ENCODE data around the gene NCOA1.
A peak's percentile ranks its signal among the peaks of the same experiment; 100 is the strongest.
"Not testable (repeated sequence)": the region's sequence is repeated elsewhere in the genome, so short reads cannot be mapped to it uniquely, and the experiment has no call there.

The NCOA1 gene

GRCh38 chr2:24672589-24672988 lies 181.5 kb downstream of the NCOA1 start:
- POLR2A ChIA-PET = no interaction called here

DNA sequence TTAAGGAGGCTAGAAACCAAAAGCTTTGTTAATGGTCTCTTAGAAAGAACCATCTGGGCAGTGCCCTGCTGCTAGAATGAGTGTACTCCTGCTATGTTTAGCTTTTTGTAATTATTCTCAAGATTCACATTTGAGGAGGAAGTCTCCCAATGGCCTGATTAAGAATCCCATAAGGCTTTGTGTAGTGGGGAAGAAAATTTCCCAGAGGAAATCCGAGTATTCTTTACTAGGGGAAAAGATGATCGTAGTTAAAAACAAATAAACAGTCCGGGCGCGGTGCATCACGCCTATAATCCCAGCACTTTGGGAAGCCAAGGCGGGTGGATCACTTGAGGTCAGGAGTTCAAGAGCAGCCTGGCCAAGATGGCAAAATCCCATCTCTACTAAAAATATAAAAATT lies 184.3 kb downstream of the NCOA1 start:
- no peak overlapping the region for H3K4me3 ChIP-seq (ENCODE audit: low read depth, low read length)
- TF ChIP-seq KLF1 (tag by site-specific recombination; IDR thresholded peaks at IDR 0.05) (peak; percentile 43; the same call in 1 of the 2 replicates), OVOL3 (tag by site-specific recombination; IDR thresholded peaks at IDR 0.05) (no peak)
- H3K9me3 ChIP-seq (ENCODE audit: control insufficient read depth, insufficient read depth, low read depth, low read length) = no peaks in the 10 kb centered on the region
- no peaks in the 10 kb centered on the region; a peak in 1 of 3 replicates for H3K36me3 ChIP-seq (ENCODE audit: control insufficient read depth in 2 of 2, insufficient read depth in 1 of 2, low read length in 2 of 2)
- CTCF ChIA-PET = no interaction called here
- POLR2A ChIA-PET = no interaction called here
- no peaks in the 10 kb centered on the region for H3K4me1 ChIP-seq (ENCODE audit: control insufficient read depth, insufficient read depth, low read length)
- H3K27ac ChIP-seq (ENCODE audit: extremely low read depth, low read depth, low read length) = no peak overlapping the region

More at GRCh38 chr2:24672589-24672988, 181.5 kb downstream of the NCOA1 start:
- Histone ChIP-seq H3K27ac (ENCODE audit: extremely low read depth, low read depth, low read length) (no peak overlapping the region), H3K9me3 (ENCODE audit: control insufficient read depth, insufficient read depth, low read depth, low read length) (no peaks in the 10 kb centered on the region), H3K36me3 (ENCODE audit: control insufficient read depth in 2 of 2, insufficient read depth in 1 of 2, low read length in 2 of 2) (no peaks in the 10 kb centered on the region; a peak in 1 of 3 replicates), H3K4me3 (ENCODE audit: low read depth, low read length) (no peak overlapping the region), H3K4me1 (ENCODE audit: control insufficient read depth, insufficient read depth, low read length) (no peaks in the 10 kb centered on the region)
- CTCF ChIA-PET = interaction anchor here (0.6 kb wide), 1 partner anchor 17 kb away, joined by 3 read pairs; no protein-coding TSS in a partner anchor
- TF ChIP-seq ZNF248 (tag by site-specific recombination; IDR thresholded peaks at IDR 0.05) = no peak

DNA sequence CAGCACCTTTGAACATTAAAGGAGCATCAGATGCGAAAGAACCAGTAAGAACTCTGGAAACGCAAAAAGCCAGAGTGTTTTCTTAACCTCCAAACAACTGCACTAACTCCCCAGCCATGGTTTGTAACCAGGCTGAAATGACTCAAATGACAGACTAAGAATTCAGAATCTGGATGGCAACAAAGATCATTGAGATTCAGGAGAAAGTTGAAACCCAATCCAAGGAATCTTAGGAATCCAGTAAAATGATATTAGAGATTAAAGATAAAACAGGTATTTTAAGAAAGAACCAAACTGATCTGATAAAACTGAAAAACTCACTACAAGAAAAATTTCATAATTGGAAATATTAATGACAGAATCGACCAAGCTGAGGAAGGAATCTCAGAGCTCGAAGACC lies 185.4 kb downstream of the NCOA1 start:
- ChIA-PET POLR2A (no interaction called here), CTCF (no interaction called here)
- TF ChIP-seq RBAK (tag by site-specific recombination; IDR thresholded peaks at IDR 0.05) = no peak
- TF ChIP-seq GLI4 (tag by site-specific recombination; IDR thresholded peaks at IDR 0.05) = no peak
- TF ChIP-seq ZNF610 (tag by site-specific recombination; IDR thresholded peaks at IDR 0.05; ENCODE audit: borderline replicate concordance) = no peak
- no peak for TF ChIP-seq ZNF629 (tag by site-specific recombination; IDR thresholded peaks at IDR 0.05)
- no peak for TF ChIP-seq TCF7L2 (IDR thresholded peaks at IDR 0.05; ENCODE audit: borderline replicate concordance, low read depth, low read length)
- TF ChIP-seq YY1 (tag by site-specific recombination; IDR thresholded peaks at IDR 0.05) = no peak
- TF ChIP-seq, protein P1, sequence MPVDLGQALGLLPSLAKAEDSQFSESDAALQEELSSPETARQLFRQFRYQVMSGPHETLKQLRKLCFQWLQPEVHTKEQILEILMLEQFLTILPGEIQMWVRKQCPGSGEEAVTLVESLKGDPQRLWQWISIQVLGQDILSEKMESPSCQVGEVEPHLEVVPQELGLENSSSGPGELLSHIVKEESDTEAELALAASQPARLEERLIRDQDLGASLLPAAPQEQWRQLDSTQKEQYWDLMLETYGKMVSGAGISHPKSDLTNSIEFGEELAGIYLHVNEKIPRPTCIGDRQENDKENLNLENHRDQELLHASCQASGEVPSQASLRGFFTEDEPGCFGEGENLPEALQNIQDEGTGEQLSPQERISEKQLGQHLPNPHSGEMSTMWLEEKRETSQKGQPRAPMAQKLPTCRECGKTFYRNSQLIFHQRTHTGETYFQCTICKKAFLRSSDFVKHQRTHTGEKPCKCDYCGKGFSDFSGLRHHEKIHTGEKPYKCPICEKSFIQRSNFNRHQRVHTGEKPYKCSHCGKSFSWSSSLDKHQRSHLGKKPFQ (tag by site-specific recombination; IDR thresholded peaks at IDR 0.05) = no peak
- TF ChIP-seq SP3 (tag by site-specific recombination; IDR thresholded peaks at IDR 0.05) = no peak
- no peak for TF ChIP-seq ZSCAN16 (tag by site-specific recombination; IDR thresholded peaks at IDR 0.05)
- no peak for TF ChIP-seq TRIM28 (IDR thresholded peaks at IDR 0.05; ENCODE audit: borderline replicate concordance, low read length)
- no peak for TF ChIP-seq WT1 (tag by site-specific recombination; IDR thresholded peaks at IDR 0.05)
- no peak for TF ChIP-seq ZNF514 (tag by site-specific recombination; IDR thresholded peaks at IDR 0.05)
- TF ChIP-seq MYNN (tag by site-specific recombination; IDR thresholded peaks at IDR 0.05; ENCODE audit: borderline replicate concordance) = no peak
- no peak overlapping the region for H3K4me3 ChIP-seq (ENCODE audit: low read depth, low read length)
- no peaks in the 10 kb centered on the region for H3K9me3 ChIP-seq (ENCODE audit: control insufficient read depth, insufficient read depth, low read depth, low read length)
- H3K27ac ChIP-seq (ENCODE audit: extremely low read depth, low read depth, low read length) = no peak overlapping the region
- H3K36me3 ChIP-seq (ENCODE audit: control insufficient read depth in 2 of 2, insufficient read depth in 1 of 2, low read length in 2 of 2) = no peaks in the 10 kb centered on the region; a peak in 1 of 3 replicates
- H3K4me1 ChIP-seq (ENCODE audit: control insufficient read depth, insufficient read depth, low read length) = no peaks in the 10 kb centered on the region

GRCh38 chr2:24678066-24678465 lies 187.0 kb downstream of the NCOA1 start:
- H3K9me3 ChIP-seq (ENCODE audit: control insufficient read depth, insufficient read depth, low read depth, low read length); H3K4me3 ChIP-seq (ENCODE audit: low read depth, low read length); H3K27ac ChIP-seq (ENCODE audit: extremely low read depth, low read depth, low read length); H3K36me3 ChIP-seq (ENCODE audit: control insufficient read depth in 2 of 2, insufficient read depth in 1 of 2, low read length in 2 of 2); POLR2A ChIA-PET; H3K4me1 ChIP-seq (ENCODE audit: control insufficient read depth, insufficient read depth, low read length): not testable (repeated sequence)
- CTCF ChIA-PET = interaction anchor here (1.0 kb wide), 1 partner anchor 16 kb away, joined by 4 read pairs; no protein-coding TSS in a partner anchor
- peak; percentile 76 for TF ChIP-seq ZNF146 (tag by site-specific recombination; IDR thresholded peaks at IDR 0.05)
